Brain microvascular endothelial cell (primary cell): Measurements from ENCODE around the gene VPS13D.

Experiments
- DNase-seq: peaks from one replicate; pipeline ENCODE4 v3.0.0-alpha.2; 2020
- H3K27ac ChIP-seq: fragments of 250-450 bp; sonication (Bioruptor Pico); 2 replicates; pipeline ENCODE4 v1.5.1; 2020; ENCODE audit warnings: mild to moderate bottlenecking, moderate library complexity
- H3K27me3 ChIP-seq: fragments of 250-450 bp; sonication (Bioruptor Pico); replicated peaks from 2 replicates; pipeline ENCODE4 v1.5.1; 2020; ENCODE audit warnings: mild to moderate bottlenecking
- H3K36me3 ChIP-seq: fragments of 250-450 bp; sonication (Bioruptor Pico); replicated peaks from 2 replicates; pipeline ENCODE4 v1.5.1; 2020; ENCODE audit warnings: mild to moderate bottlenecking
- H3K4me3 ChIP-seq: 2 replicates; pipeline ENCODE4 v1.5.1; 2011; ENCODE audit warnings: low read depth, mild to moderate bottlenecking, control low read depth, low read length, moderate library complexity
- CTCF ChIP-seq: IDR thresholded peaks from 2 replicates; pipeline ENCODE4 v1.5.1; 2011; ENCODE audit warnings: low read depth, mild to moderate bottlenecking, moderate library complexity, low read length, control low read depth, inconsistent platforms; ENCODE audit errors: missing control alignments
- in situ Hi-C: cut with HindIII; loops from 2 replicates; pipeline ENCODE4 v1.10.0; 2017; ENCODE audit warnings: low sequenced_read_pairs, low pct_ligation_motif_present

VPS13D gene

GRCh38 chr1:12246584-12246983, 16.8 kb downstream of the VPS13D start:
- peaks cover 16% of the 10 kb centered on the region for H3K36me3 ChIP-seq
- TF ChIP-seq CTCF, result no peak
- H3K27me3 ChIP-seq, result no peaks in the 10 kb centered on the region
- in situ Hi-C loops, result no loop called here
- no peak overlapping the region for H3K27ac ChIP-seq
- DNase-seq, result no peak
- no peak overlapping the region for H3K4me3 ChIP-seq

- H3K27me3 ChIP-seq, result no peaks in the 10 kb centered on the region
- no peak for TF ChIP-seq CTCF
These were observed 19.4 kb downstream of the VPS13D start for GRCh38 chr1:12249181-12249580.

GRCh38 chr1:12249748-12250147, 19.9 kb downstream of the VPS13D start:
- Histone ChIP-seq H3K4me3 (no peak overlapping the region), H3K36me3 (peaks cover 21% of the 10 kb centered on the region), H3K27me3 (no peaks in the 10 kb centered on the region)

More at GRCh38 chr1:12249181-12249580, 19.4 kb downstream of the VPS13D start:
- Histone ChIP-seq H3K36me3 (peaks cover 23% of the 10 kb centered on the region), H3K4me3 (no peak overlapping the region), H3K27ac (no peak overlapping the region)
- peak; percentile 27 for DNase-seq
- in situ Hi-C loops, result no loop called here

GRCh38 chr1:12251442-12251841, 21.6 kb downstream of the VPS13D start:
- H3K4me3 ChIP-seq, result no peak overlapping the region

More at GRCh38 chr1:12249748-12250147, 19.9 kb downstream of the VPS13D start:
- H3K27ac ChIP-seq, result no peak overlapping the region
- TF ChIP-seq CTCF, result no peak
- DNase-seq, result no peak
- in situ Hi-C loops, result no loop called here

GRCh38 chr1:12255913-12256312, 26.1 kb downstream of the VPS13D start:
- DNase-seq, result no peak
- Histone ChIP-seq H3K27me3 (no peaks in the 10 kb centered on the region), H3K27ac (no peak overlapping the region), H3K36me3 (peaks cover 36% of the 10 kb centered on the region), H3K4me3 (no peak overlapping the region)
- TF ChIP-seq CTCF, result no peak
- in situ Hi-C loops, result no loop called here

More at GRCh38 chr1:12251442-12251841, 21.6 kb downstream of the VPS13D start:
- TF ChIP-seq CTCF, result no peak
- Histone ChIP-seq H3K36me3 (peaks cover 22% of the 10 kb centered on the region), H3K27me3 (no peaks in the 10 kb centered on the region), H3K27ac (no peak overlapping the region)
- in situ Hi-C loops, result no loop called here
- DNase-seq, result peak; percentile 34

- Histone ChIP-seq H3K4me3 (no peak overlapping the region), H3K36me3 (peaks cover 50% of the 10 kb centered on the region), H3K27ac (no peak overlapping the region), H3K27me3 (no peaks in the 10 kb centered on the region)
- in situ Hi-C loops, result no loop called here
- DNase-seq, result no peak
- TF ChIP-seq CTCF, result no peak
These were observed 28.4 kb downstream of the VPS13D start for GRCh38 chr1:12258272-12258671.
